Heart left ventricle (tissue), 16 donors: Measurements from ENCODE around the gene SCFD2. TPM values are rescaled to one million over a fixed set of nuclear protein-coding genes. Genes with fewer than 3 reads are reported as not detected.

Source experiments
- ATAC-seq, 4 donors: fragments of 200-7000 bp; cut with Tn5 transposase; one replicate each; pipeline ENCODE4 v1.9.1; 2020 to 2022; ENCODE audit warnings: moderate library complexity in 4 of 4, mild to moderate bottlenecking in 3 of 4, moderate number of reproducible peaks in 1 of 4
- DNase-seq, 5 donors: peaks; one replicate each; pipeline ENCODE4 v3.0.0-alpha.2; 2020
- H3K27ac ChIP-seq, 12 donors: fragments of 200-600 bp; sonication (generic) in 4 of 12; one replicate each; pipeline versions ENCODE4 v1.5.0 to v1.8.0; 2016 to 2022; ENCODE audit warnings: mild to moderate bottlenecking in 2 of 12
- H3K27me3 ChIP-seq, 9 donors: fragments of 200-600 bp; sonication (generic) in 2 of 9; one replicate each; pipeline versions ENCODE4 v1.5.1 to v1.8.0; 2016 to 2022; ENCODE audit warnings: mild to moderate bottlenecking in 3 of 9
- H3K36me3 ChIP-seq, 9 donors: fragments of 200-600 bp; sonication (generic) in 2 of 9; one replicate each; pipeline versions ENCODE4 v1.5.0 to v1.8.0; 2018 to 2022; ENCODE audit warnings: mild to moderate bottlenecking in 2 of 9
- H3K4me1 ChIP-seq, 12 donors: fragments of 200-600 bp; sonication (generic) in 4 of 12; one replicate each; pipeline versions ENCODE4 v1.5.0 to v1.8.0; 2016 to 2022; ENCODE audit warnings: mild to moderate bottlenecking in 3 of 12
- H3K4me3 ChIP-seq, 12 donors: fragments of 200-600 bp; sonication (generic) in 4 of 12; one replicate each; pipeline versions ENCODE4 v1.5.0 to v1.8.0; 2017 to 2022; ENCODE audit warnings: mild to moderate bottlenecking in 9 of 12, moderate library complexity in 4 of 12
- H3K9me3 ChIP-seq, 12 donors: fragments of 200-600 bp; sonication (generic) in 4 of 12; one replicate each; pipeline versions ENCODE4 v1.5.0 to v1.8.0; 2016 to 2022; ENCODE audit warnings: mild to moderate bottlenecking in 1 of 12
- CTCF ChIP-seq, 12 donors: fragments of 200-600 bp; sonication (generic) in 4 of 12; IDR thresholded peaks; one replicate each; pipeline versions ENCODE4 v1.5.0 to v1.8.0; 2018 to 2022; ENCODE audit warnings: antibody characterized with exemption in 12 of 12, mild to moderate bottlenecking in 5 of 12
- POLR2A ChIP-seq, 2 donors: fragments of 450-650 bp; IDR thresholded peaks; one replicate each; pipeline ENCODE4 v1.6.1; 2017; ENCODE audit warnings: antibody characterized with exemption in 2 of 2, mild to moderate bottlenecking in 2 of 2, moderate library complexity in 2 of 2
- WGBS, 4 donors: extraction: QIAGEN DNeasy Blood & Tissue Kit in 2 of 4; methylation state at CpG; one replicate each; pipeline versions ENCODE4 v1.1.5 to v1.1.7; 2013 to 2018; 5-methylcytosine and 5-hydroxymethylcytosine counted together
- intact Hi-C, 10 donors: fragments of 100-400 bp; cut with DNase I; formaldehyde crosslinking; loops; one replicate each; pipeline versions ENCODE4 v1.11.1 to v1.14.2; 2022
- polyA plus RNA-seq, 2 donors: library from polyadenylated mRNA; stranded (reverse); fragments of 200-250 nt; gene quantifications; one replicate each; pipeline ENCODE4 v1.2.3, GENCODE V29; 2013
- total RNA-seq, 9 donors: library from RNA; depleted of rRNA in 2 of 9; stranded (reverse); fragments of >200 nt in 2 of 9; fragmentation: NEBNext Ultra II Directional in 3 of 9; extraction: Animal tissue kit (Norgen Biotek cat#: 25700) in 3 of 9; gene quantifications; one replicate each; pipeline versions ENCODE4 v1.1.0 to v1.2.4, GENCODE V29; 2016 to 2023
- donor health status: ischemic (EF 13 %, LVEDD 7.1; RV severe dilation, severe dysfunction).
- donor health status: healthy with polysubstance abuse.
- donor health status: DM: no; HTN: yes; CAD: no.
- donor health status: DM: no; HTN: no; CAD: no.
- donor health status: ischemic (EF 25% LVEDD 6.9; RV normal size, moderate dysfunction).
- donor health status: ischemic (EF 25% LVEDD 5.7; RV mildly dilated, moderate dysfunction).
- donor health status: healthy.
- donor health status: DM: yes; HTN: yes; CAD: no.
- donor health status: ischemic (EF 35%, LVEDD 5.7; RV mildly dilated, moderate dysfunction).
- donor health status: nonischemic (EF 11% LVEDD 7.7; RV severe dilation, severe dysfunction).
- donor health status: DM: yes; HTN: yes; CAD: no.
- donor health status: PGD.
- donor health status: ischemic (EF 29% LVEDD 5.4; RV normal size, mild dysfunction).
- donor health status: nonischemic (EF 23%, LVEDD 6.1; RV moderate dilation, normal function).

SCFD2 gene
- total and polyA plus RNA-seq, 11 donors: 3.7 to 14.0 (median 9.8) TPM

GRCh38 chr4:53068755-53069330 is 297.0 kb downstream of the SCFD2 start:
- no peaks in the 10 kb centered on the region for H3K4me1 ChIP-seq
- DNase-seq: no peak
- H3K4me3 ChIP-seq: no peak overlapping the region
- peaks cover 0 to 8% (median 0%) of the 10 kb centered on the region in 12 donors for H3K9me3 ChIP-seq
- WGBS, 4 donors: 56 to 63% (median 59%) methylated on average over 3 of the region's 3 CpGs
- ATAC-seq: no peak
- intact Hi-C loops: no loop called here
- H3K36me3 ChIP-seq: no peaks in the 10 kb centered on the region
- H3K27me3 ChIP-seq: no peaks in the 10 kb centered on the region
- no peak for TF ChIP-seq CTCF (IDR thresholded peaks at IDR 0.05)
- no peak for TF ChIP-seq POLR2A (IDR thresholded peaks at IDR 0.05)
- no peak overlapping the region for H3K27ac ChIP-seq

GRCh38 chr4:53067125-53067802 is 298.6 kb downstream of the SCFD2 start:
- H3K27me3 ChIP-seq: no peaks in the 10 kb centered on the region
- H3K4me3 ChIP-seq: no peak overlapping the region
- H3K4me1 ChIP-seq: no peaks in the 10 kb centered on the region
- intact Hi-C loops: no loop called here
- H3K36me3 ChIP-seq: no peaks in the 10 kb centered on the region
- DNase-seq (no peak), ATAC-seq (no peak)
- no peak overlapping the region for H3K27ac ChIP-seq
- H3K9me3 ChIP-seq: peaks cover 0 to 8% (median 0%) of the 10 kb centered on the region in 12 donors
- 93 to 100% (median 97%) methylated on average over 2 of the region's 2 CpGs for WGBS, 4 donors
- TF ChIP-seq CTCF (IDR thresholded peaks at IDR 0.05) (no peak), POLR2A (IDR thresholded peaks at IDR 0.05) (no peak)

GRCh38 chr4:53066155-53066554 is 299.7 kb downstream of the SCFD2 start:
- Histone ChIP-seq H3K36me3 (no peaks in the 10 kb centered on the region), H3K4me3 (no peak overlapping the region), H3K9me3 (peaks cover 0 to 8% (median 0%) of the 10 kb centered on the region in 12 donors), H3K27me3 (no peaks in the 10 kb centered on the region), H3K27ac (no peak overlapping the region), H3K4me1 (no peaks in the 10 kb centered on the region)
- 86 to 97% (median 95%) methylated on average over 1 of the region's 1 CpG for WGBS, 4 donors
- intact Hi-C loops: no loop called here
- no peak for TF ChIP-seq CTCF (IDR thresholded peaks at IDR 0.05)
- ATAC-seq (no peak), DNase-seq (no peak)

- Histone ChIP-seq H3K27ac (no peak overlapping the region), H3K4me1 (no peaks in the 10 kb centered on the region), H3K9me3 (peaks cover 0 to 8% (median 0%) of the 10 kb centered on the region in 12 donors), H3K4me3 (no peak overlapping the region), H3K27me3 (no peaks in the 10 kb centered on the region), H3K36me3 (no peaks in the 10 kb centered on the region)
- 1 to 91% (median 48%) methylated on average over 1 of the region's 1 CpG for WGBS, 4 donors
- intact Hi-C loops: no loop called here
- no peak for TF ChIP-seq CTCF (IDR thresholded peaks at IDR 0.05)
- no peak for TF ChIP-seq POLR2A (IDR thresholded peaks at IDR 0.05)
- ATAC-seq: no peak
- no peak for DNase-seq
These were observed 301.3 kb downstream of the SCFD2 start for GRCh38 chr4:53064609-53065008.
